Measurements from ENCODE around the gene NTN4. TPM values are rescaled to one million over a fixed set of nuclear protein-coding genes. Genes with fewer than 3 reads are reported as not detected.
"Not testable (repeated sequence)": the region's sequence is repeated elsewhere in the genome, so short reads cannot be mapped to it uniquely, and the experiment has no call there.

NTN4 gene
- total RNA-seq, 1 donor from 2014 or later = 81.3 TPM

- H3K4me3 ChIP-seq (ENCODE audit: low read depth, low read length) = no peak overlapping the region
- TF ChIP-seq CTCF (IDR thresholded peaks at IDR 0.05; ENCODE audit: insufficient read depth, low read length, poor library complexity, severe bottlenecking) = no peak
- H3K36me3 ChIP-seq (ENCODE audit: control insufficient read depth, insufficient read depth, low read length) = no peaks in the 10 kb centered on the region
- H3K27me3 ChIP-seq (ENCODE audit: control insufficient read depth, insufficient read depth, low read length) = no peaks in the 10 kb centered on the region
- DNase-seq (ENCODE audit: low read depth) = no peak
These were observed 35.2 kb downstream of the NTN4 start for GRCh38 chr12:95755261-95755865.

GRCh38 chr12:95746062-95746461, 44.5 kb downstream of the NTN4 start:
- not testable (repeated sequence) for DNase-seq (ENCODE audit: low read depth); H3K36me3 ChIP-seq (ENCODE audit: control insufficient read depth, insufficient read depth, low read length); H3K27me3 ChIP-seq (ENCODE audit: control insufficient read depth, insufficient read depth, low read length); H3K4me3 ChIP-seq (ENCODE audit: low read depth, low read length)

- no peak overlapping the region for H3K4me3 ChIP-seq (ENCODE audit: low read depth, low read length)
- no peak for DNase-seq (ENCODE audit: low read depth)
These were observed 48.0 kb downstream of the NTN4 start for GRCh38 chr12:95742586-95742985.

GRCh38 chr12:95741635-95742034, 48.9 kb downstream of the NTN4 start:
- H3K36me3 ChIP-seq (ENCODE audit: control insufficient read depth, insufficient read depth, low read length) = no peaks in the 10 kb centered on the region
- no peak for TF ChIP-seq CTCF (IDR thresholded peaks at IDR 0.05; ENCODE audit: insufficient read depth, low read length, poor library complexity, severe bottlenecking)
- H3K4me3 ChIP-seq (ENCODE audit: low read depth, low read length) = no peak overlapping the region
- H3K27me3 ChIP-seq (ENCODE audit: control insufficient read depth, insufficient read depth, low read length) = no peaks in the 10 kb centered on the region
- DNase-seq (ENCODE audit: low read depth) = no peak

More at GRCh38 chr12:95742586-95742985, 48.0 kb downstream of the NTN4 start:
- no peaks in the 10 kb centered on the region for H3K36me3 ChIP-seq (ENCODE audit: control insufficient read depth, insufficient read depth, low read length)
- no peak for TF ChIP-seq CTCF (IDR thresholded peaks at IDR 0.05; ENCODE audit: insufficient read depth, low read length, poor library complexity, severe bottlenecking)
- no peaks in the 10 kb centered on the region for H3K27me3 ChIP-seq (ENCODE audit: control insufficient read depth, insufficient read depth, low read length)

DNA sequence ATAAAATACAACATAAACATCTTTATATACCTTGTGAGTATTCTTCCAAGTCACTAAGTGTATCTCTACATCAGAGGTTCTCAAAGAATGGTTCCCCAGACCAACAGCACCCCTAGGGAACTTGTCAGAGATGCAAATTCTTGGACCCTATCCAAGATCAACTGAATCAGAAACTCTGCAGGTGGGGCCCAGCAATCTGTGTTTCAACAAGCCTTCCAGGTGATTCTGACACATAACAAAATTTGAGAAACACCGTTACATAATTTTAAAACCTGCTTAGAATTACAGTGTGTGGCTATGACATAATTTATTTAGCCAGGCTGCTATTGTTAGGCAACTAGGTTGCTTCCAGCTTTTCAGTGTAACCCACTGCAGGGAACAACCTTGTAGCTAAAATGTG, 49.8 kb downstream of the NTN4 start:
- DNase-seq (ENCODE audit: low read depth) = no peak
- TF ChIP-seq CTCF (IDR thresholded peaks at IDR 0.05; ENCODE audit: insufficient read depth, low read length, poor library complexity, severe bottlenecking) = no peak
- Histone ChIP-seq H3K4me3 (ENCODE audit: low read depth, low read length) (no peak overlapping the region), H3K27me3 (ENCODE audit: control insufficient read depth, insufficient read depth, low read length) (no peaks in the 10 kb centered on the region), H3K36me3 (ENCODE audit: control insufficient read depth, insufficient read depth, low read length) (no peaks in the 10 kb centered on the region)

DNA sequence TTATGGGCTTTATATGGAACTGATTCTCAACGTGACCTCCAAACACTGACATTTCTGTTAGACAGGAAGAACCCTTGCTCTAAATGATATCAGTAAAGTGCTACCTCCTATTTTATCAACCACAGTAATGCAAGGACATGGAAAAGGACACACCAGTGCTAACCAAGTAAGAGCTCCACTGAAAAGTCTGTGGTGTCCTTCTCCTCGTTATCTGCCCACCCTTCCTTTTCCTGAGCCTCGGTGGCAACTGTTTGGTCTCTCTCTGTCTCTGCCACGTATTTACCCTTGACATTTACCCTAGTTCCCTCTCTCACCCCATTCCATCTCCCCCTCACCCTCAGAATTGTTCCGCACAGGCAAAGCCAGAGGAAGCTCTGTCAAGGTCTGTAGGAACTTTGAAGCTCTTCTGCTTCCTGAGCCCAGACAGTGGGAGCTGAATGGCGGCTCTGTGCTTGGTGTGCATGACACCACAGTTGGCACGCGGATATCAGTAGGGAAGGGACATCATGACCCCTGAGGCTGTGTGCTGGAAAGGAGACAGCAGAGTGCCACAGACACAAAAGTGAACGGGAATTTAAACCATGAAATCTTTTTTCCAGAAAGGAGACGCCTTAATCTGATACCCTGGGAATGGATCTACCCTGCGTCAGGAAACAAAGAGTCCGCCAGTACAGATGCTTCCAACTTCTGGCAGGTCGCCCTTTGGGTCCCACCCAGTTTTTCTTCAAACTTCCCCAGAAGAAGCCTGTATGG, 50.8 kb downstream of the NTN4 start:
- H3K4me3 ChIP-seq (ENCODE audit: low read depth, low read length) = no peak overlapping the region
- TF ChIP-seq CTCF (IDR thresholded peaks at IDR 0.05; ENCODE audit: insufficient read depth, low read length, poor library complexity, severe bottlenecking) = no peak
- no peak for DNase-seq (ENCODE audit: low read depth)
- H3K27me3 ChIP-seq (ENCODE audit: control insufficient read depth, insufficient read depth, low read length) = no peaks in the 10 kb centered on the region
- H3K36me3 ChIP-seq (ENCODE audit: control insufficient read depth, insufficient read depth, low read length) = no peaks in the 10 kb centered on the region
